Mesenchymal stem cell (in vitro differentiated cells and primary cell): ENCODE measurements around the gene FYN.

Experiments
- DNase-seq: peaks from one replicate; pipeline ENCODE4 v3.0.0-alpha.2; 2013
- H2AFZ ChIP-seq: one replicate; pipeline ENCODE4 v1.6.1; 2013; ENCODE audit warnings: low read depth, mild to moderate bottlenecking, control low read depth, inconsistent platforms, low read length, moderate library complexity
- H2AK5ac ChIP-seq: 2 replicates; pipeline ENCODE4 v1.6.1; 2013; ENCODE audit warnings: low read length, moderate library complexity, mild to moderate bottlenecking, inconsistent platforms; ENCODE audit not compliant: severe bottlenecking
- H2BK120ac ChIP-seq: one replicate; pipeline ENCODE4 v1.6.1; 2013; ENCODE audit warnings: low read depth, mild to moderate bottlenecking, inconsistent platforms, low read length, moderate library complexity
- H2BK12ac ChIP-seq, 2 experiments: one replicate each; pipeline ENCODE4 v1.6.1; 2013; ENCODE audit warnings: inconsistent platforms in 2 of 2, low read length in 2 of 2, mild to moderate bottlenecking in 2 of 2, moderate library complexity in 2 of 2, control low read depth in 1 of 2
- H2BK15ac ChIP-seq: one replicate; pipeline ENCODE4 v1.6.1; 2013; ENCODE audit warnings: mild to moderate bottlenecking, low read depth, inconsistent platforms; ENCODE audit not compliant: poor library complexity, severe bottlenecking
- H2BK5ac ChIP-seq: 2 replicates; pipeline ENCODE4 v1.6.1; 2013; ENCODE audit warnings: low read depth, mild to moderate bottlenecking, low read length, control low read depth, inconsistent platforms; ENCODE audit not compliant: poor library complexity, severe bottlenecking
- H3K14ac ChIP-seq, 2 experiments: one replicate each; pipeline ENCODE4 v1.6.1; 2013; ENCODE audit warnings: inconsistent platforms in 2 of 2, low read length in 2 of 2, control low read depth in 1 of 2, mild to moderate bottlenecking in 1 of 2, moderate library complexity in 1 of 2
- H3K18ac ChIP-seq, 2 experiments: one replicate each; pipeline ENCODE4 v1.6.1; 2013; ENCODE audit warnings: inconsistent platforms in 2 of 2, low read length in 2 of 2, control low read depth in 1 of 2, low read depth in 1 of 2, mild to moderate bottlenecking in 1 of 2
- H3K23ac ChIP-seq, 2 experiments: one replicate each; pipeline ENCODE4 v1.6.1; 2013; ENCODE audit warnings: inconsistent platforms in 2 of 2, low read length in 2 of 2, mild to moderate bottlenecking in 2 of 2, moderate library complexity in 2 of 2, control low read depth in 1 of 2
- H3K27ac ChIP-seq: 2 replicates; pipeline ENCODE4 v1.5.1; 2013; ENCODE audit warnings: mild to moderate bottlenecking, moderate library complexity, low read length, control low read depth, inconsistent platforms; ENCODE audit not compliant: poor library complexity, severe bottlenecking
- H3K27me3 ChIP-seq, 2 experiments: 2 replicates each; pipeline versions ENCODE4 v1.6.1 to v1.7.0; 2013; ENCODE audit warnings: low read length in 2 of 2, mild to moderate bottlenecking in 2 of 2, moderate library complexity in 2 of 2, control low read depth in 1 of 2, inconsistent platforms in 1 of 2; ENCODE audit not compliant: control insufficient read depth in 1 of 2, insufficient read depth in 1 of 2
- H3K36me3 ChIP-seq, 2 experiments: 2 replicates each; pipeline versions ENCODE4 v1.6.1 to v1.7.0; 2013; ENCODE audit warnings: low read length in 2 of 2, control low read depth in 1 of 2, inconsistent platforms in 1 of 2, low read depth in 1 of 2, mild to moderate bottlenecking in 1 of 2; ENCODE audit not compliant: insufficient read depth in 2 of 2, control insufficient read depth in 1 of 2
- H3K4ac ChIP-seq, 2 experiments: one replicate each; pipeline ENCODE4 v1.6.1; 2013; ENCODE audit warnings: inconsistent platforms in 2 of 2, low read length in 2 of 2, mild to moderate bottlenecking in 2 of 2, moderate library complexity in 2 of 2, control low read depth in 1 of 2, low read depth in 1 of 2
- H3K4me1 ChIP-seq: 2 replicates; pipeline ENCODE4 v1.6.1; 2013; ENCODE audit warnings: low read depth, low read length, control low read depth; ENCODE audit not compliant: control insufficient read depth, insufficient read depth
- H3K4me2 ChIP-seq: 2 replicates; pipeline ENCODE4 v1.6.1; 2013; ENCODE audit warnings: low read length, mild to moderate bottlenecking, inconsistent platforms; ENCODE audit not compliant: poor library complexity, severe bottlenecking
- H3K4me3 ChIP-seq, 2 experiments: 2 replicates each; pipeline versions ENCODE4 v1.5.1 to v1.7.0; 2013; ENCODE audit warnings: low read length in 2 of 2, mild to moderate bottlenecking in 2 of 2, control low read depth in 1 of 2, low read depth in 1 of 2; ENCODE audit not compliant: insufficient read depth in 1 of 2
- H3K79me1 ChIP-seq: replicated peaks from 2 replicates; pipeline ENCODE4 v1.6.1; 2013; ENCODE audit warnings: mild to moderate bottlenecking, control low read depth, low read length, inconsistent platforms; ENCODE audit not compliant: poor library complexity, severe bottlenecking
- H3K9ac ChIP-seq: 2 replicates; pipeline ENCODE4 v1.7.0; 2013; ENCODE audit warnings: mild to moderate bottlenecking, low read length, moderate library complexity
- H3K9me3 ChIP-seq: 2 replicates; pipeline ENCODE4 v1.7.0; 2013; ENCODE audit warnings: mild to moderate bottlenecking, low read length; ENCODE audit not compliant: control insufficient read depth
- H4K8ac ChIP-seq: one replicate; pipeline ENCODE4 v1.6.1; 2013; ENCODE audit warnings: inconsistent platforms, mild to moderate bottlenecking, low read length, moderate library complexity
- H4K91ac ChIP-seq: one replicate; pipeline ENCODE4 v1.6.1; 2013; ENCODE audit warnings: mild to moderate bottlenecking, low read length, inconsistent platforms
- WGBS: methylation state at CpG from one replicate; pipeline ENCODE4 v1.1.7; 2013; ENCODE audit warnings: mixed read lengths; 5-methylcytosine and 5-hydroxymethylcytosine counted together

FYN gene

GRCh38 chr6:111737065-111737521 is 136.2 kb downstream of the FYN start:
- no peak overlapping the region for H4K91ac ChIP-seq
- no peaks in the 10 kb centered on the region for H3K27me3 ChIP-seq
- peak; percentile 80 for DNase-seq
- no peak overlapping the region for H2AK5ac ChIP-seq
- H3K18ac ChIP-seq: no peak overlapping the region
- H2BK5ac ChIP-seq: no peak overlapping the region
- WGBS: 12% methylated on average over 1 of the region's 3 CpGs
- H3K4me3 ChIP-seq: no peak overlapping the region
- H3K9me3 ChIP-seq: peaks cover 12% of the 10 kb centered on the region
- no peak overlapping the region for H2BK120ac ChIP-seq
- H3K23ac ChIP-seq: no peak overlapping the region
- peaks cover 14 to 42% of the 10 kb centered on the region in 2 experiments for H3K36me3 ChIP-seq
- H2BK12ac ChIP-seq: no peak overlapping the region
- H3K4ac ChIP-seq: no peak overlapping the region
- H3K9ac ChIP-seq: no peak overlapping the region
- no peak overlapping the region for H2AFZ ChIP-seq
- peak overlapping the region; percentile 45 for H3K27ac ChIP-seq
- no peak overlapping the region for H2BK15ac ChIP-seq
- no peak overlapping the region for H4K8ac ChIP-seq
- H3K4me1 ChIP-seq: peaks cover 15% of the 10 kb centered on the region
- no peak overlapping the region for H3K4me2 ChIP-seq
- peaks cover 21% of the 10 kb centered on the region for H3K79me1 ChIP-seq
- no peak overlapping the region for H3K14ac ChIP-seq

- peaks cover 15% of the 10 kb centered on the region for H3K4me1 ChIP-seq
- peak overlapping the region; percentile 1 for H3K27ac ChIP-seq
- H3K18ac ChIP-seq: peak overlapping the region in 1 of 2 experiments; percentile 6
- no peak overlapping the region for H2AFZ ChIP-seq
- H3K4me3 ChIP-seq: no peak overlapping the region
- H4K8ac ChIP-seq: no peak overlapping the region
- H3K23ac ChIP-seq: no peak overlapping the region
- no peak overlapping the region for H3K9ac ChIP-seq
- H2AK5ac ChIP-seq: no peak overlapping the region
- peak overlapping the region in 1 of 2 experiments; percentile 19 for H3K14ac ChIP-seq
- H2BK5ac ChIP-seq: no peak overlapping the region
- H2BK15ac ChIP-seq: no peak overlapping the region
- peaks cover 14 to 49% of the 10 kb centered on the region in 2 experiments for H3K36me3 ChIP-seq
- H3K27me3 ChIP-seq: no peaks in the 10 kb centered on the region
- H4K91ac ChIP-seq: no peak overlapping the region
- H3K4ac ChIP-seq: no peak overlapping the region
- WGBS: 74% methylated on average over 3 of the region's 4 CpGs
- peak; percentile 37 for DNase-seq
- no peak overlapping the region for H3K4me2 ChIP-seq
- peaks cover 17% of the 10 kb centered on the region for H3K9me3 ChIP-seq
- peaks cover 21% of the 10 kb centered on the region for H3K79me1 ChIP-seq
- no peak overlapping the region for H2BK120ac ChIP-seq
- H2BK12ac ChIP-seq: no peak overlapping the region
These were observed 137.1 kb downstream of the FYN start for GRCh38 chr6:111736005-111736608.

- Histone ChIP-seq H3K4ac (no peak overlapping the region), H3K36me3 (peaks cover 14 to 39% of the 10 kb centered on the region in 2 experiments), H2BK15ac (no peak overlapping the region), H3K4me2 (no peak overlapping the region), H2BK120ac (no peak overlapping the region), H3K4me1 (peaks cover 17% of the 10 kb centered on the region), H4K8ac (no peak overlapping the region), H2BK5ac (no peak overlapping the region), H2AFZ (no peak overlapping the region), H3K9ac (no peak overlapping the region), H2BK12ac (no peak overlapping the region), H2AK5ac (no peak overlapping the region), H3K27ac (no peak overlapping the region), H3K27me3 (no peaks in the 10 kb centered on the region), H3K9me3 (peaks cover 17% of the 10 kb centered on the region), H4K91ac (no peak overlapping the region), H3K4me3 (no peak overlapping the region), H3K79me1 (peaks cover 23% of the 10 kb centered on the region), H3K23ac (no peak overlapping the region), H3K14ac (no peak overlapping the region), H3K18ac (no peak overlapping the region)
- peak; percentile 43 for DNase-seq
- WGBS: 74% methylated on average over 4 of the region's 4 CpGs
These were observed 138.9 kb downstream of the FYN start for GRCh38 chr6:111734068-111735061.

GRCh38 chr6:111732390-111732789 is 140.9 kb downstream of the FYN start:
- Histone ChIP-seq H3K4me1 (peaks cover 8% of the 10 kb centered on the region), H2AK5ac (no peak overlapping the region), H2BK120ac (no peak overlapping the region), H3K9ac (no peak overlapping the region), H3K4ac (no peak overlapping the region), H3K14ac (no peak overlapping the region), H3K27me3 (no peaks in the 10 kb centered on the region), H2AFZ (no peak overlapping the region), H3K4me2 (no peak overlapping the region), H3K9me3 (peaks cover 17% of the 10 kb centered on the region), H2BK15ac (peak overlapping the region; percentile 78), H4K91ac (no peak overlapping the region), H3K79me1 (peaks cover 16% of the 10 kb centered on the region), H4K8ac (no peak overlapping the region), H3K36me3 (peaks cover 10 to 23% of the 10 kb centered on the region in 2 experiments), H2BK12ac (no peak overlapping the region), H3K4me3 (no peak overlapping the region), H2BK5ac (no peak overlapping the region), H3K23ac (no peak overlapping the region), H3K27ac (no peak overlapping the region), H3K18ac (no peak overlapping the region)
- DNase-seq: no peak
- WGBS: 96% methylated on average over 7 of the region's 7 CpGs
